HG03442 (cell line): ENCODE measurements around the gene TLR8.
"Not testable (repeated sequence)": the region's sequence is repeated elsewhere in the genome, so short reads cannot be mapped to it uniquely, and the experiment has no call there.

ENCODE experiments used
- ATAC-seq: cut with Tn5 transposase; IDR thresholded peaks from one replicate; pipeline ENCODE4 v1.9.1; 2021; ENCODE audit warnings: mild to moderate bottlenecking, moderate library complexity; ENCODE audit not compliant: unreplicated experiment

The TLR8 gene

DNA sequence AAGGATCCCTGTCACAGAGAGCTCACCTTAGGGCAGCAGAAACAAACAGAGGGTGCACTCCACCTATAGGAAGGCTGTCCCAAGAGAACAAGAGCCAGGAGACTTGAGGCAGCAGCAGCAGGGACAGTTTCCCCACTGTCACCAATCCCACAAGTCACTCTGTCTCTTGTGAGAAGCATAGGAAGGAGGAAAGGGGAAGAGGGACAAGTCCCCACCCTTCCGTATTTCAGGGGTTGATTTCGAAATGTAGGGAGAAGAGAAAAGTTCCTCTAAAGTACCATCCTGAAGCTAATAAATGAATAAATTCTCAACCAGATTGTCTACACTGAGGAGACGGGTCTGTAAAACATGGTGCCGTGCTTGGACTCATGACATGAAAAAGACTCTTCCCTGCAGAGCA is 9.5 kb upstream of the TLR8 start:
- ATAC-seq = no peak

DNA sequence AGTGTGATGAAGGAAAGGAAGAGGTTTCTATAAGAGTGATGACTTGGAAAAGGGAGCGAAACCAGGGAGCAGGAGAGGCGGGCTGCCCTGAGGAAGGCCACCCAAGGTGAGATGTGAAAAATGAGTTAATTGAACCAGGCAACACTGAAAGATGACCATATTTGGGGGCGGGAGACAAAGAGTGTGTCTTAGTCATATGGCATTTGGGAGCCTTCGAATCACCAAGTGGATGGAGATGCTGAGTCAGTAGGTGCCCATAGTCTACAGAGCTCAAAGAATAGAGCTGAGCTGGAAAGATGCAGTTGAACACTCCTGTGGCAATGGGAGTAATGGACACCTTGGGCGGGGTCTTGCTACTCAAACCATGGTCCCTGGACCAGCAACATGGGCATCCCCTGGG is 8.3 kb upstream of the TLR8 start:
- ATAC-seq = no peak

DNA sequence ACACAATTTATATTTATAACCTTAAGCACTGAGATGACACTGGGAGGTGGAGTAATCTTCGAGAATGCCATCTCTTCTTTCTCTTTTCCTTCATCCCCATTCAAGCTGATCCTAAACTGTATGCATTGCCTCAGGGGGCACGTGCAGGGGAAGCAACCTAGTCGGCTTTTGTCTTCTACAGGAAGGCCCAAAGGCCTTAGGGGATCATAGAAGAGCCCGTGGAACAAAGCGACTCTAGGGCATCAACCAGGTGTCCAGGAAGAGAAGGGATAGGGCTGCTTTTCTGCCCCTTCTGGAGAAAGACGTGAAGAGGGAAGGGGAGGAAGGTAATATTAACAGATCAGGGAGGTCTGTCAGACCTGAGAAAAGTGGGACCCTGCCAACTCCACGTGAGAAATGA is 6.9 kb upstream of the TLR8 start:
- ATAC-seq = no peak

DNA sequence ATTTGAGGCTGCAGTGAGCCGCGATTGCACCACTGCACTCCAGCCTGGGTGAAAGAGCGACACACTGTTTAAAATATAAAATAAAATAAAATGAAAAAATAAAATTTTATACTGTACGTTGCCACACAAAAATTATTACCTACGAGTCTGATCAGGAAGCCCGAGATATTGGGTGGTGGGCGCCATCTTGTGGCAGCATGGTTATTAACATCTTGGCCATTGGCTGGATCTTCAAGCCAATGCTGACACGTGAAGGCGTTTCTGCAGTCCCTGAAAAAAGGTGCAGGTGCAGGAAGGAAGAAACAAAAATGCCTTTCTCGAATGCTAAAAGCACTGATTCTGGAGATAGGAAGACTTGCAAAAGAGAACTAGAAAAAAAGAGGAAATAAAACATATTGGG is 4.9 kb upstream of the TLR8 start:
- no peak for ATAC-seq

DNA sequence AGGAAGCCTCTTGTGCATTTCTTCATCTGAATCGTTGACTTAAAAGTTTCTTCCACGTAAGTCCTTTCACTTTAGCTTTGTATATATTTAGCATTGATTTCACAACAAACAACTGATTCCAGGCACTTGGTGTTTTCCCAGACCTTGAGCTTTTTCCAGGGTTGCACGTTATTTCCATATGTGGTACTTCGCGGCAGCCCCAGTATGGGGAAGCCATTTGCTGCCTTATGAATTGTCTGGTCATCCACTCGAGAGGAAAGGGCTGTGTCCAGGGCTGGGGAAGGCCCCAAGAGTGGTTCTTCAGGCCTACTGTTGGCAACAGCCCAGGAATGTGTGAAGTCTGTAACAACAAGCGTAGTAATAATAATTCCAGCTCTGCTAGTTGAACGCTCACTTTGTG is 2.8 kb upstream of the TLR8 start:
- ATAC-seq = no peak

DNA sequence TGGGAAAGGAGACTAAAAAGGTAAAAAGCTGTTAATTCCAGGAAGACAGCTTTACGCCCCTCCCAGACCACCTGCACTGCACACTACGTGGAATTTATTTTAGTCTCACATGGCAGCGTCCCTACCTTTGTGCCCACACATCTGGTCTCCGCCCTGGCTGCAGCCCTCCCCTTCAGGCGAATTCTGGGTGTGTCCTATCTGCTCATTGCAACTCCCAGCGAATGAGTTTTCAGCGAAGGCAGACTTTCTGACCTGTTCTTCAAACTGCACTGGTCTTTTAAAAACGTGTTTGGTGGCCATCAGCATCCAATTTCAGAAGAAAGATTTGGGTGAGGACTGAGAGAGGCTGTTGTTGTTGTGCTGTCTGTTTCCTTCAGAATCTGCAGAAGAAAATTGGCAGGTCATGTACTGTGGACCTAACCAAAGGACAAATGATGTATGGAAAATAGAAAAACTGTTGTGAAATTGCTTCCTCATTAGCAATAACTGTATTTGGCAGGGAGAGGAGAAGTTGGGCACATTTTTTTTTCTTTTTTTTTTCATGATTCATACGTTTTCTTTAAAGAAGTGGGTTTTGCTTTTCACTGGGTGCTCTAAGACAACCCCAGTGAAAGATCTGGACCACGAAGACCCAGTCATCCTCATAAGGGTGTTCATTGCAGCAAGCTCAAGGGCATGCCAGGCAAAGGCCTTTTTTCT is 4.2 kb downstream of the TLR8 start:
- no peak for ATAC-seq

DNA sequence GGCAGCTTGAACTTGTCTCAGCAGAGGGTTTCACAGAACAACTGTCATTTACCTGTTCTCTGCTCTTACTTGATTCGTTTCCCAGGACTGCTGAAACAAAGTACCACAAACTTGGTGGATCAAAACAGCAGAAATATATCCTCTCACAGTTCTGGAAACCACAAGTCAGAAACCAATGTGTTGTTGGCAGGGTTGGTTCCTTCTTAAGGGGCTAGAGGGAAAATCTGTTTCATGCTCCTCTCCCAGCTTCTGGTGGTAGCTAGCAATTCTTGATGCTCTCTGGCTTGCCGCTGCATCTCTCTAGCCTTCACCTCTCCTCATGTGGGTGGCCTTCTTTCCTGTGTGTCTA is 4.7 kb downstream of the TLR8 start:
- ATAC-seq = no peak

DNA sequence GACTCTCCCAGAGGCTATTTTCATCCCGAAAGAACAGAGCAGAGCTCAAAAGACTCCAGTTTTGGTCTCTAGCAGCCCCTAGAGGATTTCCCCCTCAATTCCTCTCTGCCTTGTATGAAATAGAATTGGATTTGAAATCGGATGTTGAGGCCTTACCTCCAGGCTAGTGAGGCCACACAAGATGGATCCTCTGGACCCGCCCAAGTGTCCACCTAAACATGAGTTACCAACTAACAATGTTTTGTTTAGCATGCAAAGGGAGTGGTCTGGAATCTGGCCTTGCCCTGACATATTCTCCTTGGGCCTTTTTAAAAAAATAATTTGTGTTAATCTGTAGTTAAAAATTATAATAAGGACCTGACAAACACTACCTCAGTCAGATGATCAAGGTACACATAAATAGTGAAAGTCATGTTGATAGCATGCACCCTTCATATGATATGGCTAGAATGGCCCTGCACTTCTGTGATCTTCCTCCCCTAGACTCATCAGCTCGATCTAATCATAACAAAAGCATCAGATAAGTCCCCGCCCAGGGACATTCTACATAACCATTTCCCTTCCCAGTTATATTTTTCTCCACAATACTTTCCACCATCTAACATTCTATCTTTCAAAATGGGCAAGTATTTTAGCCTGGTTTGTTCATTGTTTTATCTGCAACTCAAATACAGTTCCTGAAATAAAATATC is 6.5 kb downstream of the TLR8 start:
- no peak for ATAC-seq

DNA sequence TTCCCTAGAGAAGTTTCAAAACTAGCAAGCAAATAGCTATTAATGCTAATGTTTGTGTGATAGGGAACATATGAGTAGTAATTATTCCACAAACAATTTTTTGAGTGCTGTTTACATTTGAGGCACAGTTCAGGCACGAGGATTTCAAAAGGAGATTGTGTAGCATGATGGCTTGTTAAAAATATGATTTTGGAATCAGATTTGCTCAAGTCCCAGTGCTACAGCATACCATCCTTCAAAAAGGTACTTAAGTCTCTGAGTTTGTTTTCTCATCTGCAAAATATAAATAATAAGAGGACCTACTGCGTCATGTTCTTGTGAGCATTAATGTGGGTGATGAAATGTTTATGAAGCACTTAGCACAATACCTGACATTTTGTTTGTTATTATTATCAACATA is 11.3 kb downstream of the TLR8 start:
- no peak for ATAC-seq

DNA sequence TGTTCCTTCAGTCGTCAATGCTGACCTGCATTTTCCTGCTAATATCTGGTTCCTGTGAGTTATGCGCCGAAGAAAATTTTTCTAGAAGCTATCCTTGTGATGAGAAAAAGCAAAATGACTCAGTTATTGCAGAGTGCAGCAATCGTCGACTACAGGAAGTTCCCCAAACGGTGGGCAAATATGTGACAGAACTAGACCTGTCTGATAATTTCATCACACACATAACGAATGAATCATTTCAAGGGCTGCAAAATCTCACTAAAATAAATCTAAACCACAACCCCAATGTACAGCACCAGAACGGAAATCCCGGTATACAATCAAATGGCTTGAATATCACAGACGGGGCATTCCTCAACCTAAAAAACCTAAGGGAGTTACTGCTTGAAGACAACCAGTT is 12.6 kb downstream of the TLR8 start:
- ATAC-seq = no peak

DNA sequence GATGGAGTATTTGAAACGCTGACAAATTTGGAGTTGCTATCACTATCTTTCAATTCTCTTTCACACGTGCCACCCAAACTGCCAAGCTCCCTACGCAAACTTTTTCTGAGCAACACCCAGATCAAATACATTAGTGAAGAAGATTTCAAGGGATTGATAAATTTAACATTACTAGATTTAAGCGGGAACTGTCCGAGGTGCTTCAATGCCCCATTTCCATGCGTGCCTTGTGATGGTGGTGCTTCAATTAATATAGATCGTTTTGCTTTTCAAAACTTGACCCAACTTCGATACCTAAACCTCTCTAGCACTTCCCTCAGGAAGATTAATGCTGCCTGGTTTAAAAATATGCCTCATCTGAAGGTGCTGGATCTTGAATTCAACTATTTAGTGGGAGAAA is 13.2 kb downstream of the TLR8 start:
- ATAC-seq = no peak

DNA sequence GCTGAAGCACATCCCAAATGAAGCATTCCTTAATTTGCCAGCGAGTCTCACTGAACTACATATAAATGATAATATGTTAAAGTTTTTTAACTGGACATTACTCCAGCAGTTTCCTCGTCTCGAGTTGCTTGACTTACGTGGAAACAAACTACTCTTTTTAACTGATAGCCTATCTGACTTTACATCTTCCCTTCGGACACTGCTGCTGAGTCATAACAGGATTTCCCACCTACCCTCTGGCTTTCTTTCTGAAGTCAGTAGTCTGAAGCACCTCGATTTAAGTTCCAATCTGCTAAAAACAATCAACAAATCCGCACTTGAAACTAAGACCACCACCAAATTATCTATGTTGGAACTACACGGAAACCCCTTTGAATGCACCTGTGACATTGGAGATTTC is 14.6 kb downstream of the TLR8 start:
- no peak for ATAC-seq

DNA sequence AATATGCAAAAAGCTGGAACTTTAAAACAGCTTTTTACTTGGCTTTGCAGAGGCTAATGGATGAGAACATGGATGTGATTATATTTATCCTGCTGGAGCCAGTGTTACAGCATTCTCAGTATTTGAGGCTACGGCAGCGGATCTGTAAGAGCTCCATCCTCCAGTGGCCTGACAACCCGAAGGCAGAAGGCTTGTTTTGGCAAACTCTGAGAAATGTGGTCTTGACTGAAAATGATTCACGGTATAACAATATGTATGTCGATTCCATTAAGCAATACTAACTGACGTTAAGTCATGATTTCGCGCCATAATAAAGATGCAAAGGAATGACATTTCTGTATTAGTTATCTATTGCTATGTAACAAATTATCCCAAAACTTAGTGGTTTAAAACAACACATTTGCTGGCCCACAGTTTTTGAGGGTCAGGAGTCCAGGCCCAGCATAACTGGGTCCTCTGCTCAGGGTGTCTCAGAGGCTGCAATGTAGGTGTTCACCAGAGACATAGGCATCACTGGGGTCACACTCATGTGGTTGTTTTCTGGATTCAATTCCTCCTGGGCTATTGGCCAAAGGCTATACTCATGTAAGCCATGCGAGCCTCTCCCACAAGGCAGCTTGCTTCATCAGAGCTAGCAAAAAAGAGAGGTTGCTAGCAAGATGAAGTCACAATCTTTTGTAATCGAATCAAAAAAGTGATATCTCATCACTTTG is 15.6 kb downstream of the TLR8 start:
- ATAC-seq = no peak

DNA sequence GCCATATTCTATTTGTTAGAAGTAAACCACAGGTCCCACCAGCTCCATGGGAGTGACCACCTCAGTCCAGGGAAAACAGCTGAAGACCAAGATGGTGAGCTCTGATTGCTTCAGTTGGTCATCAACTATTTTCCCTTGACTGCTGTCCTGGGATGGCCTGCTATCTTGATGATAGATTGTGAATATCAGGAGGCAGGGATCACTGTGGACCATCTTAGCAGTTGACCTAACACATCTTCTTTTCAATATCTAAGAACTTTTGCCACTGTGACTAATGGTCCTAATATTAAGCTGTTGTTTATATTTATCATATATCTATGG is 16.1 kb downstream of the TLR8 start:
- no peak for ATAC-seq

DNA sequence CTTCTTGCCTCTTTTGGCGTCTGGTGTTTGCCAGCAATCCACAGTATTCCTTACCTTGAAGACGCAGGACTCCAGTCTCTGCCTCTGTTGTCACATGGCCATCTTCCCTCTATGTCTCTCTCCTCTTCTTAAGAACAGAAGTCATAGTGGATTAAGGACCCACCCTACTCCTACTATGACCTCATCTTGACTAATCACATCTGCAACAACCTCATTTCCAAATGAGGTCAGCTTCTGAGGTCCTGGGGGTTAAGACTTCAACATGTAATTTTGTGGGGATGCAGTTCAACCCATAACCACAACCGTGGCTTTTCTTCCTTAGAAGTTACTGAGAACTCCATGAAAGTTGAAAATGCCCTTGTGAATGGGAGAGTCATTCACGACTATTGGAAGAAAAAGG is 23.3 kb downstream of the TLR8 start:
- ATAC-seq = no peak

DNA sequence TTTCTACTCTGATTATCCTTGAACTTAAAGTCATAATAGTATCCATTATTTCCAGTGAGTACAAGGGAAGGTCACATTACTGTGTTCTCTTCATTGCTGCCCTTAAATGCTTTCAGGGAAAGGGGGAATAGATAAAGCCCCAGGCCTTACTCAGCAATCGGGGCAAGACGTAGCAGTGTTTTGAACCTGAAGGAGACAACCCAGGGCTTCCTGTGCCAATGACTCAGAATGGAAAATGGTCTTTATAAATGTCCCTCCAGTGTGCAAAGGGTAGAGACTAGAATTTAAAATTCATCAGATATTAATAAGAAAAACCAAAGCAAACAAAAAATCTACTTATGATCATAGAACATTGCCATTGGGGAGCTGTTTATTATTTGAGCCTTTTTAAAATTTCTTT is 23.7 kb downstream of the TLR8 start:
- ATAC-seq = no peak

DNA sequence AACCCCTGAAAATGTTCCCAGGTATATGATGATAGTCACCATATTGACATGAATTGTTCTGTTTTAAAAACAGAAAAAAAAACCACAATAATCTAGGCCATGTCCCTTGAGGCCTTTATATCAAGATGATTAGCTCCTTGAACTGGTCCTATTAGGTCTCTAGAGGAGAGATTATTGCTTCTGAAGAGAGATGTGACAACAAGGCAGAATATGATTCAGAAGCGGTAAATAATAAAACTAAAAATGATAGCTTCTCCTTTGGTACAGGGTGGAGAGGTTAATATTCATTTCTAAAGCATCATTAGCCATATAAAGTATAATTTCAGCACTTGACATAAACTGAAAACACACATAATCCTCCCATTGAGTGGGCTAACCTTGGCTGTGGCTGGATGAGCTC is 25.8 kb downstream of the TLR8 start:
- ATAC-seq = no peak

DNA sequence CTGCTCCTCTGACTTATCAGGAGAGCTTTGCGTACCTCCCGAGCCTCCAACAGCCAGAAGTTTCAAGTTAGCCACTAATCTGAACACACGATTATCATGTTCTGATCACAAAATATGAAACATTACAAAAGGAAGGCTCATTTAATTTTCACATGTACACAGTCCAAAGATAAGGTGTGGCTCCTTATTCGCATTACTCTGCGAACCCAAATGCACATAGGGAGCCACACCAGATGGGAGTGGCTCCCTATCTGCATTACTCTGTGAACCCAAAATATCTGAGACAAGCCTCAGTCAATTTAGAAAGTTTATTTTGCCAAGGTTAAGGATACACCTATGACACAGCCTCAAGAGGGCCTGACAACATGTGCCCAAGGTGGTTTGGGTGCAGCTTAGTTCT is 28.4 kb downstream of the TLR8 start:
- no peak for ATAC-seq

DNA sequence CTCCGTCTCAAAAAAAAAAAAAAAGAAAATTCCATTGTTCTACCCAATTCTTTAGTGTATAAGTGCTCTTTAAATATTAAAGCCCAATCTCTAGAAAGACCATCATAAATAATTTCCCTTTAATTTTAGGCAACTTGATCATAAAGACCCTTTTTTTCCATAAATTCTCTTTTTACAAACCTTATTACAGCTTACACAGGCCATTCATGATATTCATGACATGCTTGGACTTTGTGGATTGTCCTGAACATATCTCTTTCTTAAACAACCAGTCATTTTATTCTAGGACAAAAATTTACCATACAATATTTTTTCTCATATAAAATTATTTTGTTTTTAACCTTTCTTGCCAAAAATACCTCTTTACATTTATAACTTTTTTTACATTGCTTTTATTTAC is 30.5 kb downstream of the TLR8 start:
- ATAC-seq = no peak

DNA sequence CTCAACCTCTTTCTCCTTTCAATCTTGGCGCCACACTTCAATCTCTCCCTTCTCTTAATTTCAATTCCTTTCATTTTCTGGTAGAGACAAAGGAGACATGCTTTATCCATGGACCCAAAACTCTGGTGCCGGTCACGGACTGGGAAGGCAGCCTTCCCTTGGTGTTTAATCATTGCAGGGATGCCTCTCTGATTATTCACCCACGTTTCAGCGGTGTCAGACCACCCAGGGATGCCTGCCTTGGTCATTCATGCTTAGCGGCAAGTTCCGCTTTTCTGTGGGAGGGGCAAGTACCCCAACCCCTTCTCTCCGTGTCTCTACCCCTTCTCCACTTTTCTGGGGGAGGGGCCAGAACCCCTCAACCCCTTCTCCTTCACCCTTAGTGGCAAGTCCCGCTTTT is 34.1 kb downstream of the TLR8 start:
- not testable (repeated sequence) for ATAC-seq

DNA sequence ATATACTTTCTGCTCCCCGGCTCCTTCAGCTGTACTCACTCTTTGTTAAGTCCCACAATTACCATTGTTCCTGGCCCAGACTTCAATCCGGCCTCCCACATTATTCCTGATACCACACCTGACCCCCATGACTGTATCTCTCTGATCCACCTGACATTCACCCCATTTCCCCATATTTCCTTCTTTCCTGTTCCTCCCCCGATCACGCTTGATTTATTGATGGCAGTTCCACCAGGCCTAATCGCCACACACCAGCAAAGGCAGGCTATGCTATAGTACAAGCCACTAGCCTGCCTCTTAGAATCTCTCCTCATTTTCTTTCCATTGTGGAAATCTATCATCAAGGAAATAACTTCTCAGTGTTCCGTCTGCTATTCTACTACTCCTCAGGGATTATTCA is 37.2 kb downstream of the TLR8 start:
- not testable (repeated sequence) for ATAC-seq

DNA sequence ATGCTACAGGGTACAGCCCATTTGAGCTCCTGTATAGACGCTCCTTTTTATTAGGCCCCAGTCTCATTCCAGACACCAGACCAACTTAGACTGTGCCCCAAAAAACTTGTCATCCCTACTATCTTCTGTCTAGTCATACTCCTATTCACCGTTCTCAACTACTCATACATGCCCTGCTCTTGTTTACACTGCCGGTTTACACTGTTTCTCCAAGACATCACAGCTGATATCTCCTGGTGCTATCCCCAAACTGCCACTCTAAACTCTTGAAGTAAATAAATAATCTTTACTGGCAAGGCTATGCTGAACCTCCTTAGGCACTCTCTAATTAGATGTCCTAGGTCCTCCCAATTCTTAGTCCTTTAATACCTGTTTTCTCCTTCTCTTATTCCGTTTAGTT is 38.0 kb downstream of the TLR8 start:
- not testable (repeated sequence) for ATAC-seq

DNA sequence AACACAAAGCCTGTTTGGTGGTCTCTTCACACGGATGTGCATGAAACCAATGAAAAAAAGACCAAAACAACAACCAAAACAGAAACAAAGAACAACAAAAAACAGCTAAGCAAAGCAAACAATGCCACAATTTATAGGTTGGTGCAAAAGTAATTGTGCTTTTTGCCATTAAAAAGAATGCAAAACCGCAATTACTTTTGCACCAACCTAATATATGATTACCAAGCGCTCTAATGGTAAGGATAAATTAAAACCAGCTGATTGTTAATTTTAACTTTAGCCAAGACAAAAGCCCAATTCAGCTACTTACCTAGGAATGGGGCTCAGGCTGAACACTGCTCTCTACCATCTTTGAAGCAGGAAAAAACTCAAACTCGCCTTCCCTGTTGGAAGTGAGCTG is 39.1 kb downstream of the TLR8 start:
- ATAC-seq = no peak
